Prostate gland (tissue), 2 donors: Measurements from ENCODE around the gene MSX1.

ENCODE experiments used
- POLR2A ChIP-seq: fragments of 450-650 bp; IDR thresholded peaks from one replicate; pipeline ENCODE4 v1.6.1; 2016; ENCODE audit warnings: antibody characterized with exemption, mild to moderate bottlenecking
- POLR2AphosphoS5 ChIP-seq: sonication (generic); formaldehyde crosslinking; IDR thresholded peaks from one replicate; pipeline ENCODE4 v1.6.1; 2017; ENCODE audit warnings: antibody characterized with exemption
- TF ChIP-seq, protein P1 (sequence below), 4 experiments: fragments of 200-600 bp in 2 of 4; fragments of 450-650 bp in 2 of 4; sonication (generic) in 2 of 4; IDR thresholded peaks; 1 replicate in 3 of 4; 2 replicates in 1 of 4; pipeline ENCODE4 v1.5.1; 2016 to 2019; ENCODE audit warnings: antibody characterized with exemption in 4 of 4, mild to moderate bottlenecking in 2 of 4, moderate library complexity in 2 of 4

DNA sequence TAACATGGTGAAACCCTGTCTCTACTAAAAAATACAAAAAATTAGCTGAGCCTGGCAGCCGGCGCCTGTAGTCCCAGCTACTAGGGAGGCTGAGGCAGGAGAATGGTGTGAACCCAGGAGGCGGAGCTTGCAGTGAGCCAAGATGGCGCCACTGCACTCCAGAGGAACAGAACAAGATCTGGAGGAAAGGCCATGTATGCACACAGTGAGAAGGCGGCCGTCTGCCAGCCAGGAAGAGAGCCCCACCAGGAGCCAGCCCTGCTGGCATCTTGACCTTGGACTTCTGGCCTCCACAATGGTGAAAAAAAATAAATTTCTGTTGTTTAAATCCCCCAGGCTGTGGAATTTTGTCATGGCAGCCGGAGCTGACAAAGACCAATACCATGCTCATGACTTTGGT is 28.2 kb upstream of the MSX1 start:
- TF ChIP-seq, protein P1, sequence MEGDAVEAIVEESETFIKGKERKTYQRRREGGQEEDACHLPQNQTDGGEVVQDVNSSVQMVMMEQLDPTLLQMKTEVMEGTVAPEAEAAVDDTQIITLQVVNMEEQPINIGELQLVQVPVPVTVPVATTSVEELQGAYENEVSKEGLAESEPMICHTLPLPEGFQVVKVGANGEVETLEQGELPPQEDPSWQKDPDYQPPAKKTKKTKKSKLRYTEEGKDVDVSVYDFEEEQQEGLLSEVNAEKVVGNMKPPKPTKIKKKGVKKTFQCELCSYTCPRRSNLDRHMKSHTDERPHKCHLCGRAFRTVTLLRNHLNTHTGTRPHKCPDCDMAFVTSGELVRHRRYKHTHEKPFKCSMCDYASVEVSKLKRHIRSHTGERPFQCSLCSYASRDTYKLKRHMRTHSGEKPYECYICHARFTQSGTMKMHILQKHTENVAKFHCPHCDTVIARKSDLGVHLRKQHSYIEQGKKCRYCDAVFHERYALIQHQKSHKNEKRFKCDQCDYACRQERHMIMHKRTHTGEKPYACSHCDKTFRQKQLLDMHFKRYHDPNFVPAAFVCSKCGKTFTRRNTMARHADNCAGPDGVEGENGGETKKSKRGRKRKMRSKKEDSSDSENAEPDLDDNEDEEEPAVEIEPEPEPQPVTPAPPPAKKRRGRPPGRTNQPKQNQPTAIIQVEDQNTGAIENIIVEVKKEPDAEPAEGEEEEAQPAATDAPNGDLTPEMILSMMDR (IDR thresholded peaks at IDR 0.05), result no peak
- TF ChIP-seq POLR2A (no peak), POLR2AphosphoS5 (no peak)
